Measurements from ENCODE around the gene PCK2. TPM values are rescaled to one million over a fixed set of nuclear protein-coding genes. Genes with fewer than 3 reads are reported as not detected.
"Not testable (repeated sequence)": the region's sequence is repeated elsewhere in the genome, so short reads cannot be mapped to it uniquely, and the experiment has no call there.

Gene PCK2
- total RNA-seq, 1 experiment from 2014 or later = 16.0 TPM

- peak; percentile 62 for DNase-seq (ENCODE audit: low spot score)
These were observed 1.4 kb downstream of the PCK2 start for GRCh38 chr14:24095271-24096068.

- no peak for DNase-seq (ENCODE audit: low spot score)
These were observed 2.6 kb downstream of the PCK2 start for GRCh38 chr14:24096545-24097181.

- no peak for DNase-seq (ENCODE audit: low spot score)
These were observed 4.3 kb downstream of the PCK2 start for GRCh38 chr14:24098229-24098926.

GRCh38 chr14:24098927-24099813 lies 5.1 kb downstream of the PCK2 start:
- no peak for DNase-seq (ENCODE audit: low spot score)

GRCh38 chr14:24100197-24100981 lies 6.3 kb downstream of the PCK2 start:
- no peak for DNase-seq (ENCODE audit: low spot score)

GRCh38 chr14:24100982-24101494 lies 6.9 kb downstream of the PCK2 start:
- no peak for DNase-seq (ENCODE audit: low spot score)

GRCh38 chr14:24102357-24103048 lies 8.4 kb downstream of the PCK2 start:
- no peak for DNase-seq (ENCODE audit: low spot score)

GRCh38 chr14:24103451-24103850 lies 9.3 kb downstream of the PCK2 start:
- DNase-seq (ENCODE audit: low spot score) = no peak

GRCh38 chr14:24105609-24106239 lies 11.6 kb downstream of the PCK2 start:
- DNase-seq (ENCODE audit: low spot score) = not testable (repeated sequence)

- DNase-seq (ENCODE audit: low spot score) = no peak
These were observed 12.7 kb downstream of the PCK2 start for GRCh38 chr14:24106672-24107271.

- DNase-seq (ENCODE audit: low spot score) = no peak
These were observed 14.3 kb downstream of the PCK2 start for GRCh38 chr14:24108336-24108874.

GRCh38 chr14:24110060-24110459 lies 15.9 kb downstream of the PCK2 start:
- DNase-seq (ENCODE audit: low spot score) = no peak

GRCh38 chr14:24110523-24110922 lies 16.4 kb downstream of the PCK2 start:
- no peak for DNase-seq (ENCODE audit: low spot score)

- no peak for DNase-seq (ENCODE audit: low spot score)
These were observed 19.3 kb downstream of the PCK2 start for GRCh38 chr14:24113379-24113800.

GRCh38 chr14:24113801-24114531 lies 19.9 kb downstream of the PCK2 start:
- peak; percentile 86 for DNase-seq (ENCODE audit: low spot score)

GRCh38 chr14:24114532-24115421 lies 20.7 kb downstream of the PCK2 start, which contains the start of the genes DCAF11 and NRL:
TSS of gene DCAF11 (plus strand) at chr14:24114777. CDS start at chr14:24115595, 818 bp downstream.
TSS of gene NRL (minus strand) at chr14:24114949. CDS start at chr14:24082848, 32,101 bp downstream.
- peak; percentile 100 for DNase-seq (ENCODE audit: low spot score)
